IMR-90 (cell line): ENCODE measurements around the gene TCEAL5. TPM values are rescaled to one million over a fixed set of nuclear protein-coding genes. Genes with fewer than 3 reads are reported as not detected.

Source experiments
- ATAC-seq: fragments of 200-7000 bp; cut with Tn5 transposase; 2 replicates; pipeline ENCODE4 v1.9.1; 2020; ENCODE audit warnings: low read depth, mild to moderate bottlenecking, moderate library complexity
- BruUV-seq: library from RNA; stranded (reverse); fragments of 400-500 nt; replicated peaks from 2 replicates; lab custom pipeline; 2021; lab: Mats Ljungman, UMichigan
- CTCF ChIA-PET: fragments of 300-600 bp; formaldehyde crosslinking; extraction: SDS; loops from one replicate; lab custom pipeline; 2021; ENCODE audit warnings: antibody characterized with exemption; lab: Yijun Ruan, JAX
- POLR2A ChIA-PET: fragments of 300-600 bp; sonication (Branson Sonifier 250); formaldehyde crosslinking; loops from one replicate; lab custom pipeline; 2022; ENCODE audit warnings: antibody characterized with exemption; ENCODE audit not compliant: unreplicated experiment; lab: Charles Lee
- DNase-seq: peaks from one replicate; pipeline ENCODE4 v3.0.0; 2013
- H2AFZ ChIP-seq: replicated peaks from 2 replicates; pipeline ENCODE3; 2013; ENCODE audit warnings: low read length, mild to moderate bottlenecking; ENCODE audit not compliant: poor library complexity
- H2AK5ac ChIP-seq: 2 replicates; pipeline ENCODE4 v1.6.1; 2013; ENCODE audit warnings: low read depth, low read length, inconsistent platforms
- H2AK9ac ChIP-seq: replicated peaks from 2 replicates; pipeline ENCODE3; 2013; ENCODE audit warnings: mild to moderate bottlenecking, low read depth, low read length, moderate library complexity; ENCODE audit not compliant: poor library complexity
- H2BK120ac ChIP-seq: 2 replicates; pipeline ENCODE4 v1.6.1; 2013; ENCODE audit warnings: low read depth, low read length, inconsistent platforms
- H2BK15ac ChIP-seq: 3 replicates; pipeline ENCODE4 v1.6.1; 2013; ENCODE audit warnings: low read depth, low read length, inconsistent platforms
- H2BK20ac ChIP-seq: 2 replicates; pipeline ENCODE4 v1.6.1; 2013; ENCODE audit warnings: low read depth, mild to moderate bottlenecking, inconsistent platforms, low read length, moderate library complexity
- H2BK5ac ChIP-seq: 2 replicates; pipeline ENCODE4 v1.6.1; 2013; ENCODE audit warnings: mild to moderate bottlenecking, low read depth, low read length, inconsistent platforms; ENCODE audit not compliant: poor library complexity, severe bottlenecking
- H3K14ac ChIP-seq: replicated peaks from 2 replicates; pipeline ENCODE4 v1.6.1; 2013; ENCODE audit warnings: low read depth, low read length, inconsistent platforms
- H3K18ac ChIP-seq: 2 replicates; pipeline ENCODE4 v1.6.1; 2013; ENCODE audit warnings: low read depth, low read length, control low read depth
- H3K23ac ChIP-seq: 2 replicates; pipeline ENCODE4 v1.6.1; 2013; ENCODE audit warnings: low read depth, low read length, inconsistent platforms
- H3K27ac ChIP-seq: 2 replicates; pipeline ENCODE4 v1.5.1; 2013; ENCODE audit warnings: mild to moderate bottlenecking, control low read depth, low read length; ENCODE audit not compliant: insufficient read depth
- H3K27me3 ChIP-seq: 2 replicates; pipeline ENCODE4 v1.6.1; 2013; ENCODE audit warnings: low read length; ENCODE audit not compliant: control insufficient read depth, insufficient read depth
- H3K36me3 ChIP-seq: 2 replicates; pipeline ENCODE4 v1.6.1; 2013; ENCODE audit warnings: low read length, mixed read lengths; ENCODE audit not compliant: control insufficient read depth, insufficient read depth
- H3K4ac ChIP-seq: 2 replicates; pipeline ENCODE4 v1.6.1; 2013; ENCODE audit warnings: low read depth, low read length, inconsistent platforms
- H3K4me1 ChIP-seq: 2 replicates; pipeline ENCODE4 v1.6.1; 2013; ENCODE audit warnings: low read length, mixed read lengths; ENCODE audit not compliant: control insufficient read depth, insufficient read depth
- H3K4me2 ChIP-seq: 2 replicates; pipeline ENCODE4 v1.6.1; 2013; ENCODE audit warnings: low read depth, mild to moderate bottlenecking, control low read depth, low read length, moderate library complexity
- H3K4me3 ChIP-seq: 2 replicates; pipeline ENCODE4 v1.5.1; 2013; ENCODE audit warnings: low read depth, mild to moderate bottlenecking, control low read depth, low read length, moderate library complexity; ENCODE audit not compliant: insufficient read depth
- H3K56ac ChIP-seq: 2 replicates; pipeline ENCODE4 v1.6.1; 2013; ENCODE audit warnings: low read length, inconsistent platforms; ENCODE audit not compliant: insufficient read depth; ENCODE audit errors: extremely low read depth
- H3K79me1 ChIP-seq, 2 experiments: 2 replicates each; pipeline ENCODE4 v1.6.1; 2013; ENCODE audit warnings: low read length in 2 of 2, inconsistent platforms in 1 of 2, low read depth in 1 of 2
- H3K9ac ChIP-seq: 2 replicates; pipeline ENCODE4 v1.6.1; 2013; ENCODE audit warnings: low read depth, low read length, control low read depth
- H3K9me1 ChIP-seq: 2 replicates; pipeline ENCODE4 v1.6.1; 2013; ENCODE audit warnings: low read length, inconsistent platforms; ENCODE audit not compliant: insufficient read depth
- H3K9me3 ChIP-seq: 2 replicates; pipeline ENCODE4 v1.6.1; 2013; ENCODE audit warnings: low read length; ENCODE audit not compliant: control insufficient read depth, insufficient read depth
- H4K20me1 ChIP-seq: 2 replicates; pipeline ENCODE4 v1.6.1; 2013; ENCODE audit warnings: low read length, inconsistent platforms; ENCODE audit not compliant: insufficient read depth
- H4K5ac ChIP-seq: 2 replicates; pipeline ENCODE4 v1.6.1; 2013; ENCODE audit warnings: mild to moderate bottlenecking, low read depth, low read length, control low read depth
- H4K8ac ChIP-seq, 2 experiments: 2 replicates each; pipeline ENCODE4 v1.6.1; 2013; ENCODE audit warnings: low read depth in 2 of 2, low read length in 2 of 2, control low read depth in 1 of 2, inconsistent platforms in 1 of 2
- H4K91ac ChIP-seq: 2 replicates; pipeline ENCODE4 v1.6.1; 2013; ENCODE audit warnings: low read depth, low read length, inconsistent platforms; ENCODE audit not compliant: insufficient read depth
- ELK1 ChIP-seq: fragments of 150-350 bp; IDR thresholded peaks from 2 replicates; pipeline ENCODE4 v1.6.1; 2016; ENCODE audit warnings: low read depth, mild to moderate bottlenecking, low read length, moderate library complexity, borderline replicate concordance
- MAZ ChIP-seq: IDR thresholded peaks from 2 replicates; pipeline ENCODE4 v1.6.1; 2012; ENCODE audit warnings: low read depth, mild to moderate bottlenecking, low read length, improper control_type of control experiment, moderate library complexity, borderline replicate concordance
- MXI1 ChIP-seq: IDR thresholded peaks from 2 replicates; pipeline ENCODE4 v1.6.1; 2012; ENCODE audit warnings: low read depth, mild to moderate bottlenecking, low read length, moderate library complexity, borderline replicate concordance
- WGBS, 2 experiments: methylation state at CpG; one replicate each; pipeline versions ENCODE4 v1.1.5 to v1.1.7; 2013; ENCODE audit warnings: missing lambda C conversion rate in 2 of 2; ENCODE audit not compliant: insufficient read length in 1 of 2; ENCODE audit errors: extremely low coverage in 2 of 2; 5-methylcytosine and 5-hydroxymethylcytosine counted together
- dilution Hi-C: fragments of 300-500 bp; cut with HindIII; formaldehyde crosslinking; loops from one replicate; pipeline ENCODE4 v1.14.3; 2018; ENCODE audit warnings: low sequenced_read_pairs; ENCODE audit not compliant: unreplicated experiment
- in situ Hi-C: fragments of 300-500 bp; cut with MboI; formaldehyde crosslinking; loops from 3 replicates; pipeline ENCODE4 v1.14.3; 2019; ENCODE audit warnings: low sequenced_read_pairs, inconsistent platforms, mixed read lengths
- intact Hi-C: fragments of 100-400 bp; cut with micrococcal nuclease; formaldehyde crosslinking; loops from 2 replicates; pipeline ENCODE4 v1.10.0; 2022
- polyA plus RNA-seq, 3 experiments: library from polyadenylated mRNA; depleted of rRNA; stranded (reverse); fragments of >200 nt; gene quantifications; 2 replicates each; pipeline ENCODE4 v1.2.3, GENCODE V29; 2012; ENCODE audit warnings: low replicate concordance in 1 of 3
- total RNA-seq: library from RNA; depleted of rRNA; stranded (reverse); fragments of >200 nt; gene quantifications from 2 replicates; pipeline ENCODE4 v1.2.3, GENCODE V29; 2012

The TCEAL5 gene
- total and polyA plus RNA-seq, 2 of the 4 experiments (the other 2 are of a cell fraction) = not detected

GRCh38 chrX:103274284-103274683 is 2.3 kb downstream of the TCEAL5 start:
- H3K9ac ChIP-seq = no peak overlapping the region
- no peaks in the 10 kb centered on the region for H3K9me1 ChIP-seq
- no peak overlapping the region for H3K56ac ChIP-seq
- BruUV-seq = no TSS peak
- no peak overlapping the region for H3K4me3 ChIP-seq
- H3K4ac ChIP-seq = no peak overlapping the region
- no peaks in the 10 kb centered on the region for H4K20me1 ChIP-seq
- no peak for TF ChIP-seq MAZ
- TF ChIP-seq ELK1 = no peak
- TF ChIP-seq MXI1 = no peak
- no peak overlapping the region for H2BK5ac ChIP-seq
- DNase-seq (no peak), ATAC-seq (no peak)
- H3K4me2 ChIP-seq = no peak overlapping the region
- no peak overlapping the region for H2AFZ ChIP-seq
- H4K5ac ChIP-seq = no peak overlapping the region
- H3K23ac ChIP-seq = no peak overlapping the region
- H3K14ac ChIP-seq = no peak overlapping the region
- peaks cover 52% of the 10 kb centered on the region for H3K27me3 ChIP-seq
- no peak overlapping the region for H2BK120ac ChIP-seq
- H3K27ac ChIP-seq = no peak overlapping the region
- no peak overlapping the region for H4K8ac ChIP-seq
- H2AK9ac ChIP-seq = no peak overlapping the region
- intact Hi-C loops (no loop called here), dilution Hi-C loops (no loop called here), in situ Hi-C loops (no loop called here)
- H4K91ac ChIP-seq = no peak overlapping the region
- WGBS, 2 experiments = 43% methylated on average over 2 of the region's 4 CpGs; no CpG with 5 or more reads in 1 of the 2 experiments
- no peak overlapping the region for H3K18ac ChIP-seq
- H2AK5ac ChIP-seq = no peak overlapping the region
- H3K9me3 ChIP-seq = no peaks in the 10 kb centered on the region
- H3K79me1 ChIP-seq = no peaks in the 10 kb centered on the region
- H3K36me3 ChIP-seq = no peaks in the 10 kb centered on the region
- H2BK20ac ChIP-seq = no peak overlapping the region
- CTCF ChIA-PET = no interaction called here
- H3K4me1 ChIP-seq = no peaks in the 10 kb centered on the region
- POLR2A ChIA-PET = no interaction called here
- no peak overlapping the region for H2BK15ac ChIP-seq
